CD14-positive monocyte (primary cell): Measurements from ENCODE around the gene TRDN. TPM values are rescaled to one million over a fixed set of nuclear protein-coding genes. Genes with fewer than 3 reads are reported as not detected.
"Not testable (repeated sequence)": the region's sequence is repeated elsewhere in the genome, so short reads cannot be mapped to it uniquely, and the experiment has no call there.

Source experiments
- DNase-seq, 3 donors: peaks; one replicate each; pipeline ENCODE4 v3.0.0-alpha.2; 2011 to 2022
- H2AFZ ChIP-seq: 2 replicates; pipeline ENCODE4 v1.6.0; 2012; ENCODE audit warnings: mild to moderate bottlenecking, low read depth, low read length, inconsistent platforms; ENCODE audit not compliant: insufficient read depth, poor library complexity, severe bottlenecking
- H3K27ac ChIP-seq, 2 donors: 1 replicate in 1 of 2; 2 replicates in 1 of 2; pipeline ENCODE4 v1.5.1; 2012 to 2013; ENCODE audit warnings: low read length in 2 of 2, control low read depth in 1 of 2, inconsistent platforms in 1 of 2, low read depth in 1 of 2, mild to moderate bottlenecking in 1 of 2
- H3K27me3 ChIP-seq, 2 donors: one replicate each; pipeline versions ENCODE4 v1.6.0 to v1.6.1; 2011 to 2013; ENCODE audit warnings: low read length in 2 of 2; ENCODE audit not compliant: control insufficient read depth in 2 of 2, insufficient read depth in 2 of 2
- H3K36me3 ChIP-seq, 2 donors: replicated peaks in 1 of 2; 1 replicate in 1 of 2; 2 replicates in 1 of 2; pipeline versions ENCODE4 v1.5.1 to v1.6.1; 2012 to 2013; ENCODE audit warnings: low read length in 2 of 2, control low read depth in 1 of 2, inconsistent platforms in 1 of 2, mild to moderate bottlenecking in 1 of 2; ENCODE audit not compliant: insufficient read depth in 2 of 2, control insufficient read depth in 1 of 2
- H3K4me1 ChIP-seq, 2 donors: 1 replicate in 1 of 2; 2 replicates in 1 of 2; pipeline versions ENCODE4 v1.5.1 to v1.6.1; 2012 to 2013; ENCODE audit warnings: low read length in 2 of 2, control low read depth in 1 of 2, inconsistent platforms in 1 of 2, mild to moderate bottlenecking in 1 of 2, moderate library complexity in 1 of 2; ENCODE audit not compliant: insufficient read depth in 2 of 2, control insufficient read depth in 1 of 2
- H3K4me2 ChIP-seq: replicated peaks from 2 replicates; pipeline ENCODE3; 2012; ENCODE audit warnings: low read length, moderate library complexity, mild to moderate bottlenecking; ENCODE audit not compliant: poor library complexity, severe bottlenecking; ENCODE audit errors: extremely low read depth
- H3K4me3 ChIP-seq, 3 experiments: fragments of 200-600 bp in 1 of 3; sonication (generic) in 1 of 3; replicated peaks in 1 of 3; 1 replicate in 2 of 3; 2 replicates in 1 of 3; pipeline ENCODE4 v1.5.1; 2011 to 2013; ENCODE audit warnings: low read length in 3 of 3, mild to moderate bottlenecking in 3 of 3, control low read depth in 2 of 3, low read depth in 2 of 3, inconsistent platforms in 1 of 3, moderate library complexity in 1 of 3
- H3K79me2 ChIP-seq: 2 replicates; pipeline ENCODE4 v1.6.0; 2012; ENCODE audit warnings: mild to moderate bottlenecking, control low read depth, inconsistent platforms, low read length, moderate library complexity; ENCODE audit not compliant: insufficient read depth
- H3K9ac ChIP-seq: 2 replicates; pipeline ENCODE4 v1.6.0; 2017; ENCODE audit warnings: low read length, mild to moderate bottlenecking; ENCODE audit not compliant: insufficient read depth, poor library complexity, severe bottlenecking
- H3K9me3 ChIP-seq, 2 donors: replicated peaks in 1 of 2; 1 replicate in 1 of 2; 2 replicates in 1 of 2; pipeline versions ENCODE4 v1.5.1 to v1.6.1; 2012 to 2013; ENCODE audit warnings: low read length in 2 of 2, control low read depth in 1 of 2; ENCODE audit not compliant: control insufficient read depth in 1 of 2, insufficient read depth in 1 of 2
- H4K20me1 ChIP-seq: 2 replicates; pipeline ENCODE4 v1.6.0; 2012; ENCODE audit warnings: mild to moderate bottlenecking, low read length, control low read depth, moderate library complexity; ENCODE audit not compliant: insufficient read depth
- H3K27ac Mint-ChIP-seq, 7 donors: one replicate each; pipeline ENCODE4 v1.8.0; 2020; ENCODE audit warnings: mild to moderate bottlenecking in 7 of 7, mixed read lengths in 7 of 7, moderate library complexity in 6 of 7, inconsistent platforms in 2 of 7
- H3K27me3 Mint-ChIP-seq, 3 donors: one replicate each; pipeline ENCODE4 v1.8.0; 2021 to 2022; ENCODE audit warnings: low read depth in 3 of 3, mild to moderate bottlenecking in 3 of 3, mixed read lengths in 3 of 3, moderate library complexity in 3 of 3, inconsistent platforms in 1 of 3
- H3K36me3 Mint-ChIP-seq, 2 donors: one replicate each; pipeline ENCODE4 v1.8.0; 2020; ENCODE audit warnings: mixed read lengths in 2 of 2, inconsistent platforms in 1 of 2, mild to moderate bottlenecking in 1 of 2
- H3K4me1 Mint-ChIP-seq: one replicate; pipeline ENCODE4 v1.8.0; 2020; ENCODE audit warnings: mild to moderate bottlenecking, mixed read lengths
- H3K4me3 Mint-ChIP-seq, 2 donors: one replicate each; pipeline ENCODE4 v1.8.0; 2020; ENCODE audit warnings: mild to moderate bottlenecking in 2 of 2, mixed read lengths in 2 of 2, moderate library complexity in 1 of 2
- H3K9me3 Mint-ChIP-seq, 7 donors: one replicate each; pipeline ENCODE4 v1.8.0; 2020 to 2022; ENCODE audit warnings: mixed read lengths in 7 of 7, mild to moderate bottlenecking in 6 of 7, moderate library complexity in 6 of 7, inconsistent platforms in 2 of 7
- CTCF ChIP-seq: fragments of 200-600 bp; IDR thresholded peaks from one replicate; pipeline ENCODE4 v1.8.0; 2022; ENCODE audit warnings: antibody characterized with exemption, mild to moderate bottlenecking
- WGBS: methylation state at CpG from one replicate; pipeline ENCODE4 v1.1.5; 2013; ENCODE audit warnings: missing lambda C conversion rate; ENCODE audit not compliant: insufficient coverage; 5-methylcytosine and 5-hydroxymethylcytosine counted together
- intact Hi-C, 2 donors: fragments of 100-400 bp; cut with micrococcal nuclease; formaldehyde crosslinking; loops; one replicate each; pipeline versions ENCODE4 v1.15.0 to v1.15.1; 2023
- polyA plus RNA-seq, 3 donors: library from polyadenylated mRNA; depleted of rRNA in 1 of 3; unstranded in 2 of 3; stranded (reverse) in 1 of 3; fragments of 300-500 nt in 2 of 3; fragments of >200 nt in 1 of 3; fragmentation: Illumina TruSeq in 2 of 3; gene quantifications; 1 replicate in 2 of 3; 2 replicates in 1 of 3; pipeline ENCODE4 v1.2.3, GENCODE V29; 2012 to 2021

The TRDN gene
- polyA plus RNA-seq, 3 donors, result not detected

DNA sequence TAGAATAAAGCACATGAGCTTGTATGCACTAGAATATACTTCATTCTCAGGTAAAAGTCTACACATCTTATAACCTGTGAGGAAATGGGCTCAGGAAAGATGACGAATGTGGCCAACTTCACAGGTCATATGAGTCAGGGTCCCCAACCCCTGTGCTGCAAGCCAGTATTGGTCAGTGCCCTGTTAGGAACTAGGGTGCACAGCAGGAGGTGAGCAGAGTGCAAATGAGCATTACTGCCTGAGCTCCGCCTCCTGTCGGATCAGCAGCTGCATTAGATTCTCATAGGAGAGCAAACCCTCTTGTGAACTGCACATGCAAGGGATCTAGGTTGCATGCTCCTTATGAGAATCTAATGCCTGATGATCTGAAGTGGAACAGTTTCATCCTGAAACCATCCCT, 182.3 kb downstream of the TRDN start:
- no peaks in the 10 kb centered on the region for H4K20me1 ChIP-seq
- no peaks in the 10 kb centered on the region for H3K4me1 ChIP-seq
- TF ChIP-seq CTCF, result no peak
- Mint-ChIP-seq H3K27ac (no peak overlapping the region), H3K36me3 (no peaks in the 10 kb centered on the region), H3K9me3 (peaks cover 0 to 8% (median 3%) of the 10 kb centered on the region in 7 donors), H3K4me3 (no peak overlapping the region), H3K4me1 (no peaks in the 10 kb centered on the region), H3K27me3 (peaks cover 0 to 3% (median 1%) of the 10 kb centered on the region in 3 donors)
- H2AFZ ChIP-seq, result no peak overlapping the region
- no peaks in the 10 kb centered on the region for H3K79me2 ChIP-seq
- no peak overlapping the region for H3K4me2 ChIP-seq
- WGBS, result 100% methylated on average over 2 of the region's 3 CpGs
- no peak overlapping the region for H3K4me3 ChIP-seq
- intact Hi-C loops, result no loop called here
- H3K27ac ChIP-seq, result no peak overlapping the region
- H3K36me3 ChIP-seq, result no peaks in the 10 kb centered on the region
- no peaks in the 10 kb centered on the region for H3K27me3 ChIP-seq
- H3K9me3 ChIP-seq, result no peaks in the 10 kb centered on the region
- H3K9ac ChIP-seq, result no peak overlapping the region
- DNase-seq, result no peak

DNA sequence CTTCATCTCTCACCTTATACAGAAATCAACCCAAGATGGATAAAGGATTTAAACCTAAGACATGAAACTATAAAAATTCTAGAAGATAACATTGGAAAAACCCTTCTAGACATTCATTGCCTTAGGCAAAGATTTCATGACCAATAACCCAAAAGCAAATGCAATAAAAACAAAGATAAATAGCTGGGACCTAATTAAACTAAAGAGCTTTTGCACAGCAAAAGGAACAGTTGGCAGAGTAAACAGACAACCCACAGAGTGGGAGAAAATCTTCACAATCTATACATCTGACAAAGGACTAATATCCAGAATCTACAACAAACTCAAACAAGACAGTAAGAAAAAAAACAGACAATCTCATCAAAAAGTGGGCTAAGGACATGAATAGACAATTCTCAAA, 183.7 kb downstream of the TRDN start:
- not testable (repeated sequence) for DNase-seq

More for the DNA sequence above, 183.7 kb downstream of the TRDN start:
- intact Hi-C loops, H3K79me2 ChIP-seq, H3K27me3 Mint-ChIP-seq, H3K4me1 Mint-ChIP-seq, H2AFZ ChIP-seq, H3K27me3 ChIP-seq, H4K20me1 ChIP-seq, H3K36me3 Mint-ChIP-seq, H3K9me3 ChIP-seq, H3K4me2 ChIP-seq, H3K9ac ChIP-seq, H3K27ac ChIP-seq, H3K36me3 ChIP-seq, H3K4me3 ChIP-seq, H3K4me1 ChIP-seq, H3K4me3 Mint-ChIP-seq, H3K27ac Mint-ChIP-seq: not testable (repeated sequence)
- peaks cover 3 to 13% (median 9%) of the 10 kb centered on the region in 7 donors for H3K9me3 Mint-ChIP-seq
